Suprapubic skin (tissue), 4 donors: ENCODE results near the gene HIGD1A.

ENCODE experiments used
- EP300 ChIP-seq: sonication (generic); formaldehyde crosslinking; IDR thresholded peaks from one replicate; pipeline ENCODE4 v1.6.1; 2017; ENCODE audit warnings: antibody characterized with exemption
- POLR2A ChIP-seq, 2 donors: fragments of 450-650 bp; IDR thresholded peaks; one replicate each; pipeline ENCODE4 v1.6.1; 2017; ENCODE audit warnings: antibody characterized with exemption in 2 of 2, mild to moderate bottlenecking in 2 of 2, moderate library complexity in 2 of 2
- POLR2AphosphoS5 ChIP-seq, 3 donors: sonication (generic); formaldehyde crosslinking; IDR thresholded peaks; one replicate each; pipeline ENCODE4 v1.6.1; 2017; ENCODE audit warnings: antibody characterized with exemption in 3 of 3
- TF ChIP-seq, protein P1 (sequence below), 2 donors: fragments of 200-600 bp in 1 of 2; fragments of 450-650 bp in 1 of 2; sonication (generic) in 1 of 2; IDR thresholded peaks; one replicate each; pipeline ENCODE4 v1.5.1; 2016 to 2019; ENCODE audit warnings: antibody characterized with exemption in 2 of 2, mild to moderate bottlenecking in 1 of 2, moderate library complexity in 1 of 2

DNA sequence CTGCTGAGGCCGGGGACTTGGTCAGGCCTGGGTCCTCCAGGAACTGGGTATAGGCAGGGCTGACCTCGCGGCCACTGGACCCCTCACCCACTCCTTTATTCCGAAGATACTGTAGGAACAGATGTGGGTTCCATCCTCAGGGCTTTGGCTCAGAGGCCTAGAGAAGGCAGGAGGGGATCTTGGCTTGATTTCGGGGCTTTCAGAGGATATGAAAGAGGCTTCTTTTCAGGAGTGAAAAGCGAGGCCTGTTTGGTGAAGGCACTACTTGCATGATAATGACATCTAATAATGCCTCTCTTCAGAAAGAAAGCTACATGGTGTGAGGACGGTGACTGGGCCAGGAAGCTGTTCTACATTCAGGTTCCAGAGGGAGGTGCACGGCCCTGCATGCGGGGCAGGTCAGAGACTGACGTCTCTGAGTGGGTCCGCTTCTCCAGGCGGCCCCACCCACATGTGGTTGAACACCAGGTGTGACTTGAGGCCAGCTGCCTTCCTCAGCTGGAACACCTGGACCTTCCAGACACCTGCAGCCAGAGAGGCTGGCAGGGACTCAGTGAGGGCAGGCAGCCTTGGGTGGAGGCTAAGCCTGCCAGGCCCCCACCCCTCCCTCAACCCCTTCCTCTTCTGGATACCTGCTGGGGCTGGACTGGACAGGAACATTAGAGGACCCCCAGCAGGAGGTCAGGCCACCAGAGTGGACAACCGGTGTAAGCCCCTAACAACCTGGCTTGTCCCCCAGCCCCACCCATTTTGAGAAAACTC lies 70.6 kb downstream of the HIGD1A start:
- TF ChIP-seq, protein P1, sequence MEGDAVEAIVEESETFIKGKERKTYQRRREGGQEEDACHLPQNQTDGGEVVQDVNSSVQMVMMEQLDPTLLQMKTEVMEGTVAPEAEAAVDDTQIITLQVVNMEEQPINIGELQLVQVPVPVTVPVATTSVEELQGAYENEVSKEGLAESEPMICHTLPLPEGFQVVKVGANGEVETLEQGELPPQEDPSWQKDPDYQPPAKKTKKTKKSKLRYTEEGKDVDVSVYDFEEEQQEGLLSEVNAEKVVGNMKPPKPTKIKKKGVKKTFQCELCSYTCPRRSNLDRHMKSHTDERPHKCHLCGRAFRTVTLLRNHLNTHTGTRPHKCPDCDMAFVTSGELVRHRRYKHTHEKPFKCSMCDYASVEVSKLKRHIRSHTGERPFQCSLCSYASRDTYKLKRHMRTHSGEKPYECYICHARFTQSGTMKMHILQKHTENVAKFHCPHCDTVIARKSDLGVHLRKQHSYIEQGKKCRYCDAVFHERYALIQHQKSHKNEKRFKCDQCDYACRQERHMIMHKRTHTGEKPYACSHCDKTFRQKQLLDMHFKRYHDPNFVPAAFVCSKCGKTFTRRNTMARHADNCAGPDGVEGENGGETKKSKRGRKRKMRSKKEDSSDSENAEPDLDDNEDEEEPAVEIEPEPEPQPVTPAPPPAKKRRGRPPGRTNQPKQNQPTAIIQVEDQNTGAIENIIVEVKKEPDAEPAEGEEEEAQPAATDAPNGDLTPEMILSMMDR (IDR thresholded peaks at IDR 0.05) = no peak
- TF ChIP-seq EP300 = no peak
- no peak for TF ChIP-seq POLR2AphosphoS5 (IDR thresholded peaks at IDR 0.05)
- no peak for TF ChIP-seq POLR2A (IDR thresholded peaks at IDR 0.05)
